ENCODE results near the gene FXYD4. TPM values are rescaled to one million over a fixed set of nuclear protein-coding genes. Genes with fewer than 3 reads are reported as not detected.

FXYD4 gene
- total RNA-seq, 3 donors from 2014 or later = not detected

GRCh38 chr10:43376828-43377423, 5.5 kb downstream of the FXYD4 start:
- no peak for TF ChIP-seq CTCF (IDR thresholded peaks at IDR 0.05)
- no peaks in the 10 kb centered on the region for H3K36me3 ChIP-seq (ENCODE audit: low read depth)
- H3K4me1 ChIP-seq (ENCODE audit: low read depth) = no peaks in the 10 kb centered on the region
- no peak for DNase-seq
- H3K4me3 ChIP-seq = no peak overlapping the region
- no peaks in the 10 kb centered on the region for H3K9me3 ChIP-seq
- ATAC-seq = no peak
- intact Hi-C loops (cut with DNase I, micrococcal nuclease) = no loop called here

- DNase-seq = no peak
- Histone ChIP-seq H3K9me3 (no peaks in the 10 kb centered on the region), H3K4me1 (ENCODE audit: low read depth) (no peaks in the 10 kb centered on the region), H3K4me3 (no peak overlapping the region), H3K36me3 (ENCODE audit: low read depth) (no peaks in the 10 kb centered on the region)
- no peak for TF ChIP-seq CTCF (IDR thresholded peaks at IDR 0.05)
- peak; percentile 42 for ATAC-seq
- intact Hi-C loops (cut with DNase I, micrococcal nuclease) = no loop called here
Measured at GRCh38 chr10:43377424-43377883, 6.0 kb downstream of the FXYD4 start.

- Histone ChIP-seq H3K4me1 (ENCODE audit: low read depth) (peaks cover 6% of the 10 kb centered on the region), H3K36me3 (ENCODE audit: low read depth) (no peaks in the 10 kb centered on the region), H3K4me3 (no peak overlapping the region), H3K9me3 (no peaks in the 10 kb centered on the region)
- intact Hi-C loops (cut with DNase I, micrococcal nuclease) = no loop called here
- TF ChIP-seq CTCF (IDR thresholded peaks at IDR 0.05) = no peak
- ATAC-seq (no peak), DNase-seq (no peak)
Measured at GRCh38 chr10:43380610-43381222, 9.3 kb downstream of the FXYD4 start.

GRCh38 chr10:43383204-43383971, 12.0 kb downstream of the FXYD4 start:
- Histone ChIP-seq H3K9me3 (no peaks in the 10 kb centered on the region), H3K36me3 (ENCODE audit: low read depth) (peaks cover 7% of the 10 kb centered on the region), H3K4me3 (no peak overlapping the region), H3K4me1 (ENCODE audit: low read depth) (peaks cover 6% of the 10 kb centered on the region)
- no peak for DNase-seq
- no peak for TF ChIP-seq CTCF (IDR thresholded peaks at IDR 0.05)
- intact Hi-C loops (cut with DNase I, micrococcal nuclease) = no loop called here
- ATAC-seq = peak; percentile 32

GRCh38 chr10:43384252-43385221, 13.1 kb downstream of the FXYD4 start:
- intact Hi-C loops (cut with DNase I, micrococcal nuclease) = no loop called here
- TF ChIP-seq CTCF (IDR thresholded peaks at IDR 0.05) = no peak
- peaks cover 7% of the 10 kb centered on the region for H3K36me3 ChIP-seq (ENCODE audit: low read depth)

More at GRCh38 chr10:43384252-43385221, 13.1 kb downstream of the FXYD4 start:
- H3K4me3 ChIP-seq = no peak overlapping the region
- H3K4me1 ChIP-seq (ENCODE audit: low read depth) = peaks cover 6% of the 10 kb centered on the region
- no peaks in the 10 kb centered on the region for H3K9me3 ChIP-seq
- peak; percentile 53 for ATAC-seq
- peak in 1 of 3 donors; percentile 14 for DNase-seq
